ENCODE data around the gene RTN4.

DNA sequence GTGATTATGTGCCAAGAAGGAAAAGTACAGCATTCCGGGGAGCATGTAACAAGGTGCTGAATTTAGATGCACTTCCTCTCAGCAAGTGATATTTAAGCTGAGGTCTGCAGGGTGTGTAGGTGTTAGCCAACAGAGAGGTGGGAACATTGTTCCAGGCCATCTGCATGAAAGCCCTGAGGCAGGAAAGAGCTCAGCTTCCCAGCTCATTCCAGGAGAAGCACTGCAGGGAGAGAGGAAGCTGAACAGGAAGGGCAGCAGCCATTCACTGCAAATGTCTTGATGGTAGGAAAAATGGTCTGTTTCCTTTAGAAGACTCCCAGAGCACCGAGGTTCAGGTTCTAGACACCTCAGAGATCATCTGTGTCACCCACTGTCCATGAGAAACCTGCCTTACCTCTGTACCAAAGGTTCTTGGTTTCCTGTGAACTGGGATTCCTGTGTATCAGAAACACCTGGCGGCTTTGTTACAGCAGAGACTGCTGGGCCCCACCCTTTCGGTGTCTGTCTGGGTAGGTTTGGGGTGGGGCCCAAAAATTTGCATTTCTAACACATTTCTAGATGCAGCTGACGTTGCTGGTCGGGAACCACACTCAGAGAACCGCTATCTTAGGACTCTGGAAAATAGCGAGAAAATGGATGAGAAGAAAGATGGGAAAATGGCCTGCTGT lies 84.0 kb downstream of the RTN4 start:
- TF ChIP-seq, protein P1, sequence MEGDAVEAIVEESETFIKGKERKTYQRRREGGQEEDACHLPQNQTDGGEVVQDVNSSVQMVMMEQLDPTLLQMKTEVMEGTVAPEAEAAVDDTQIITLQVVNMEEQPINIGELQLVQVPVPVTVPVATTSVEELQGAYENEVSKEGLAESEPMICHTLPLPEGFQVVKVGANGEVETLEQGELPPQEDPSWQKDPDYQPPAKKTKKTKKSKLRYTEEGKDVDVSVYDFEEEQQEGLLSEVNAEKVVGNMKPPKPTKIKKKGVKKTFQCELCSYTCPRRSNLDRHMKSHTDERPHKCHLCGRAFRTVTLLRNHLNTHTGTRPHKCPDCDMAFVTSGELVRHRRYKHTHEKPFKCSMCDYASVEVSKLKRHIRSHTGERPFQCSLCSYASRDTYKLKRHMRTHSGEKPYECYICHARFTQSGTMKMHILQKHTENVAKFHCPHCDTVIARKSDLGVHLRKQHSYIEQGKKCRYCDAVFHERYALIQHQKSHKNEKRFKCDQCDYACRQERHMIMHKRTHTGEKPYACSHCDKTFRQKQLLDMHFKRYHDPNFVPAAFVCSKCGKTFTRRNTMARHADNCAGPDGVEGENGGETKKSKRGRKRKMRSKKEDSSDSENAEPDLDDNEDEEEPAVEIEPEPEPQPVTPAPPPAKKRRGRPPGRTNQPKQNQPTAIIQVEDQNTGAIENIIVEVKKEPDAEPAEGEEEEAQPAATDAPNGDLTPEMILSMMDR (IDR thresholded peaks at IDR 0.05) = no peak
- no peak for TF ChIP-seq POLR2A (IDR thresholded peaks at IDR 0.05)
